ENCODE data around the gene SARS1. TPM values are rescaled to one million over a fixed set of nuclear protein-coding genes. Genes with fewer than 3 reads are reported as not detected.

SARS1 gene
- total RNA-seq, 3 donors from 2014 or later (not counting 1 experiment from before 2014, with no cell fraction given), result 95.6 to 122 (median 106) TPM

- intact Hi-C loops (cut with micrococcal nuclease), result loop anchor here (5.0 kb wide), 1 partner anchor 236 kb away; the partner anchor contains the start of gene ATXN7L2
- WGBS (ENCODE audit: insufficient coverage), result 88% methylated on average over 7 of the region's 7 CpGs
- Histone ChIP-seq H3K36me3 (ENCODE audit: control insufficient read depth, insufficient read depth, low read length) (no peaks in the 10 kb centered on the region), H3K27me3 (ENCODE audit: control insufficient read depth, insufficient read depth, low read length) (peaks cover 16% of the 10 kb centered on the region), H3K4me3 (ENCODE audit: low read length) (no peak overlapping the region), H3K4me1 (ENCODE audit: control insufficient read depth, insufficient read depth, low read length) (peaks cover 17% of the 10 kb centered on the region), H3K27ac (ENCODE audit: low read length) (no peak overlapping the region), H3K9me3 (ENCODE audit: control insufficient read depth, insufficient read depth, low read length) (no peaks in the 10 kb centered on the region)
- Mint-ChIP-seq H3K4me3 (no peak overlapping the region), H3K9me3 (no peaks in the 10 kb centered on the region), H3K27ac (no peak overlapping the region), H3K36me3 (no peaks in the 10 kb centered on the region), H3K27me3 (ENCODE audit: low read depth in 2 of 2) (peaks cover 15 to 16% of the 10 kb centered on the region in 2 donors), H3K4me1 (peaks cover 12 to 33% of the 10 kb centered on the region in 2 donors)
- TF ChIP-seq, protein P1, sequence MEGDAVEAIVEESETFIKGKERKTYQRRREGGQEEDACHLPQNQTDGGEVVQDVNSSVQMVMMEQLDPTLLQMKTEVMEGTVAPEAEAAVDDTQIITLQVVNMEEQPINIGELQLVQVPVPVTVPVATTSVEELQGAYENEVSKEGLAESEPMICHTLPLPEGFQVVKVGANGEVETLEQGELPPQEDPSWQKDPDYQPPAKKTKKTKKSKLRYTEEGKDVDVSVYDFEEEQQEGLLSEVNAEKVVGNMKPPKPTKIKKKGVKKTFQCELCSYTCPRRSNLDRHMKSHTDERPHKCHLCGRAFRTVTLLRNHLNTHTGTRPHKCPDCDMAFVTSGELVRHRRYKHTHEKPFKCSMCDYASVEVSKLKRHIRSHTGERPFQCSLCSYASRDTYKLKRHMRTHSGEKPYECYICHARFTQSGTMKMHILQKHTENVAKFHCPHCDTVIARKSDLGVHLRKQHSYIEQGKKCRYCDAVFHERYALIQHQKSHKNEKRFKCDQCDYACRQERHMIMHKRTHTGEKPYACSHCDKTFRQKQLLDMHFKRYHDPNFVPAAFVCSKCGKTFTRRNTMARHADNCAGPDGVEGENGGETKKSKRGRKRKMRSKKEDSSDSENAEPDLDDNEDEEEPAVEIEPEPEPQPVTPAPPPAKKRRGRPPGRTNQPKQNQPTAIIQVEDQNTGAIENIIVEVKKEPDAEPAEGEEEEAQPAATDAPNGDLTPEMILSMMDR (IDR thresholded peaks at IDR 0.05), result no peak
- no peak for ATAC-seq
- DNase-seq, result no peak
Measured at GRCh38 chr1:109246141-109246551, 32.4 kb downstream of the SARS1 start.

DNA sequence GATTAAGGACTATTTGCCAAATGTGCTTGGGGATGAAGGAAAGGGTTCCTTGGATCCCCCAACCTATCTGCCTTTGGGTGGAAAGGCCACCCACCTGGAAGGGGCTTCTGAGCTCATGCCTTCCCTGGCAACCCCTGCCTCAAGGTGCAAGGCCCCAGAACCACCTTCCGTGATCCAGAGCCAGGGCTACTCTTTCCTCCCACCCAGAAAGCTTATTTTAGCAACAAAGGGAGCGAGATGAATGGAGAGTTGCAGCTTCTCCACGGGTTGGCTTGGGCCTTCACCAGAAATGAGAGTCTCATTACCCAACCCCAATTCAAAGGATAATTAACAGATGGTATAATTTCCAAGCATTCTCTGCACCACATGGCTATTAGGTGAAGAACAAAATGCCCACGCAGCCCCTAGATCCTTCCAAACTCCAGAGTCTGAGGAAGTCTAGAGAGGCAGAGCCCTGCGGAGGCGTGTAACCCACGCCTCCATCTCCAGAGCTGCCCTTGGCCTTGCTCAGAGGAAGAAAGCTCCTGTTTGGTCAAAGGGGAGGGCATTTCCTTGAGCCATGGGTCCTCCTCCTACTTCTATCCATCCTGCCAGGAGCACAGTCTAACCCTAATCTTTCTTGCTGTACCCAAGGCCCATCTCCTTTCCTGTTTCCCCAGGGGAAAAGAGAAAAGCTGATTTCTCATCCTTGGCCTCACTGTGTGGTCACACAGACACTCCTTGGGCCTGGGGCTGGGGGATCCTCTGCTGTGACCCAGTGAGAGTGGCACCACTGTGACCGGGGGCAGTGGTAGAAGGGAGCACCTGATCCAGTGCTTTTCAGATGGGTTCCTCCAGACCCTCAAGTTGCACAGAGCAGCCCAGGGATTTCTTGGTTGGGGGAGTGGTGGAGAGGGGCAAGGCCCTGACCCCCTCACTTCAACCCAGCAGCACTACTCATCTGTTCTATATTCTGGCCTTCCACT is 34.0 kb downstream of the SARS1 start:
- intact Hi-C loops (cut with micrococcal nuclease), result loop anchor here (5.0 kb wide), 1 partner anchor 235 kb away; the partner anchor contains the start of gene ATXN7L2
- Mint-ChIP-seq H3K9me3 (no peaks in the 10 kb centered on the region), H3K27ac (no peak overlapping the region), H3K27me3 (ENCODE audit: low read depth in 2 of 2) (peaks cover 14 to 15% of the 10 kb centered on the region in 2 donors), H3K4me3 (no peak overlapping the region), H3K36me3 (no peaks in the 10 kb centered on the region), H3K4me1 (peaks cover 0 to 20% of the 10 kb centered on the region in 2 donors)
- no peaks in the 10 kb centered on the region for H3K36me3 ChIP-seq (ENCODE audit: control insufficient read depth, insufficient read depth, low read length)
- no peaks in the 10 kb centered on the region for H3K9me3 ChIP-seq (ENCODE audit: control insufficient read depth, insufficient read depth, low read length)
- 91% methylated on average over 8 of the region's 8 CpGs for WGBS (ENCODE audit: insufficient coverage)
- H3K27ac ChIP-seq (ENCODE audit: low read length), result no peak overlapping the region
- ATAC-seq, result no peak
- H3K4me1 ChIP-seq (ENCODE audit: control insufficient read depth, insufficient read depth, low read length), result peaks cover 14% of the 10 kb centered on the region
- no peak for DNase-seq
- peaks cover 16% of the 10 kb centered on the region for H3K27me3 ChIP-seq (ENCODE audit: control insufficient read depth, insufficient read depth, low read length)
- H3K4me3 ChIP-seq (ENCODE audit: low read length), result no peak overlapping the region
- TF ChIP-seq, protein P1 (IDR thresholded peaks at IDR 0.05), result no peak

GRCh38 chr1:109248444-109248796 is 34.7 kb downstream of the SARS1 start:
- Histone ChIP-seq H3K27me3 (ENCODE audit: control insufficient read depth, insufficient read depth, low read length) (peaks cover 12% of the 10 kb centered on the region), H3K4me3 (ENCODE audit: low read length) (no peak overlapping the region), H3K9me3 (ENCODE audit: control insufficient read depth, insufficient read depth, low read length) (no peaks in the 10 kb centered on the region), H3K4me1 (ENCODE audit: control insufficient read depth, insufficient read depth, low read length) (peaks cover 18% of the 10 kb centered on the region), H3K27ac (ENCODE audit: low read length) (no peak overlapping the region), H3K36me3 (ENCODE audit: control insufficient read depth, insufficient read depth, low read length) (no peaks in the 10 kb centered on the region)
- Mint-ChIP-seq H3K36me3 (no peaks in the 10 kb centered on the region), H3K27me3 (ENCODE audit: low read depth in 2 of 2) (peaks cover 9 to 15% of the 10 kb centered on the region in 2 donors), H3K27ac (no peak overlapping the region), H3K4me1 (peaks cover 0 to 27% of the 10 kb centered on the region in 2 donors), H3K9me3 (no peaks in the 10 kb centered on the region), H3K4me3 (peak overlapping the region; percentile 40)
- WGBS (ENCODE audit: insufficient coverage), result 95% methylated on average over 7 of the region's 7 CpGs
- TF ChIP-seq, protein P1 (IDR thresholded peaks at IDR 0.05), result no peak
- intact Hi-C loops (cut with micrococcal nuclease), result loop anchor here (5.0 kb wide), 1 partner anchor 234 kb away; the partner anchor contains the start of gene ATXN7L2
- DNase-seq (no peak), ATAC-seq (no peak)

Data from natural killer cell (primary cell).